T-helper 1 cell (primary cell): ENCODE measurements around the gene NEURL1B.
"Not testable (repeated sequence)": the region's sequence is repeated elsewhere in the genome, so short reads cannot be mapped to it uniquely, and the experiment has no call there.

Experiments
- DNase-seq, 5 donors: peaks; one replicate each; pipeline ENCODE4 v3.0.0-alpha.2; 2012 to 2020

NEURL1B gene

GRCh38 chr5:172700365-172701290, 59.6 kb downstream of the NEURL1B start:
- DNase-seq: no peak

GRCh38 chr5:172701291-172701656, 60.2 kb downstream of the NEURL1B start:
- no peak for DNase-seq

GRCh38 chr5:172703952-172704351, 62.9 kb downstream of the NEURL1B start:
- no peak for DNase-seq

GRCh38 chr5:172705576-172706084, 64.6 kb downstream of the NEURL1B start:
- no peak for DNase-seq

- DNase-seq: no peak
These were observed 65.7 kb downstream of the NEURL1B start for GRCh38 chr5:172706796-172707195.

GRCh38 chr5:172707285-172708182, 66.5 kb downstream of the NEURL1B start:
- DNase-seq: no peak

GRCh38 chr5:172708183-172708505, 67.1 kb downstream of the NEURL1B start:
- no peak for DNase-seq

- no peak for DNase-seq
These were observed 69.6 kb downstream of the NEURL1B start for GRCh38 chr5:172710676-172711075.

GRCh38 chr5:172711321-172711861, 70.3 kb downstream of the NEURL1B start:
- DNase-seq: not testable (repeated sequence)

GRCh38 chr5:172712610-172713009, 71.5 kb downstream of the NEURL1B start:
- DNase-seq: no peak

- peak; percentile 21 to 65 (median 58) for DNase-seq
These were observed 72.2 kb downstream of the NEURL1B start for GRCh38 chr5:172713113-172713808.

- DNase-seq: no peak
These were observed 72.9 kb downstream of the NEURL1B start for GRCh38 chr5:172713809-172714490.

- DNase-seq: peak in 4 of 5 donors; percentile 40 to 57 (median 46)
These were observed 73.7 kb downstream of the NEURL1B start for GRCh38 chr5:172714491-172715420.

GRCh38 chr5:172715421-172715780, 74.3 kb downstream of the NEURL1B start:
- no peak for DNase-seq

- DNase-seq: no peak
These were observed 75.0 kb downstream of the NEURL1B start for GRCh38 chr5:172715931-172716682.

GRCh38 chr5:172716796-172717313, 75.8 kb downstream of the NEURL1B start:
- peak; percentile 52 to 82 (median 70) for DNase-seq

GRCh38 chr5:172717481-172718195, 76.6 kb downstream of the NEURL1B start:
- no peak for DNase-seq

GRCh38 chr5:172718527-172719114, 77.6 kb downstream of the NEURL1B start:
- no peak for DNase-seq

GRCh38 chr5:172719211-172719610, 78.1 kb downstream of the NEURL1B start:
- no peak for DNase-seq
